Measurements from ENCODE around the gene AGAP2. TPM values are rescaled to one million over a fixed set of nuclear protein-coding genes. Genes with fewer than 3 reads are reported as not detected.

Gene AGAP2
- total and polyA plus RNA-seq, 2 of the 8 experiments (the other 6 are each of a cell fraction or from before 2014, with no cell fraction given), result 1.5 TPM

DNA sequence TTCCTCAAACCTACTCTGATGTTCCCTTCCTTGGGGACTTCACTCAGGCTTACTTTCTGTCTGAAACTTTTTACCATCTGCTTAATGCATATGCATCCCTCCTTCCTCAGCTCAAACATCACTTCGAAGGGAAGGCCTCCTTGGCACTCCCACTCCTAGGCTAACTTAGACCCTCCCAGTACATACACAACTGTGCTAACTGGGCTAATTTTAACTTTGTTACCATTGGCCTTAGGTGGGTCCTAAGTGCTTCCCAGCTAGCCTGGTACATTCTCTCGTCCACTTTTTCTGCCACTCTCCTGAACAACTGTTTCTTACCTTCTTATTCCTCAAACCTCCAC is 37.7 kb upstream of the AGAP2 start:
- Histone ChIP-seq H3K79me1 (ENCODE audit: low read depth, low read length) (no peaks in the 10 kb centered on the region; the same call in 1 of the 2 replicates), H3K36me3 (ENCODE audit: control insufficient read depth in 2 of 4, insufficient read depth in 4 of 4, low read length in 3 of 4) (no peaks in the 10 kb centered on the region; a peak in 1 of 8 replicates), H2BK12ac (ENCODE audit: low read depth, low read length) (no peak overlapping the region), H4K8ac (ENCODE audit: extremely low read depth, insufficient read depth, low read length) (no peak overlapping the region), H3K14ac (ENCODE audit: insufficient read length) (no peak overlapping the region), H2AFZ (ENCODE audit: low read length) (no peak overlapping the region), H2BK20ac (ENCODE audit: low read length) (no peak overlapping the region), H3K4me3 (ENCODE audit: extremely low read depth in 1 of 4, insufficient read depth in 2 of 4, low read depth in 3 of 4, low read length in 4 of 4) (no peak overlapping the region), H3K4me1 (replicated peaks in 1 of 4; ENCODE audit: control insufficient read depth in 3 of 4, insufficient read depth in 4 of 4, low read length in 3 of 4) (peaks cover 0 to 3% (median 1%) of the 10 kb centered on the region in 4 experiments; a peak in 2 of 7 replicates), H3K4me2 (ENCODE audit: insufficient read depth in 1 of 2, low read depth in 2 of 2, low read length in 2 of 2) (no peak overlapping the region), H3K23me2 (ENCODE audit: low read depth, low read length) (peaks cover 11% of the 10 kb centered on the region; the same call in 1 of the 2 replicates), H3K18ac (ENCODE audit: extremely low read depth, low read length) (no peak overlapping the region), H3K27me3 (replicated peaks in 1 of 4; ENCODE audit: control insufficient read depth in 3 of 4, extremely low read depth in 1 of 4, insufficient read depth in 3 of 4, low read length in 3 of 4) (peaks cover 0 to 4% (median 1%) of the 10 kb centered on the region in 4 experiments; a peak in 2 of 7 replicates), H3K79me2 (ENCODE audit: control insufficient read depth in 1 of 2, insufficient read depth in 2 of 2, low read length in 2 of 2) (0 out of 4 replicates have a peak, but pooled peaks cover 0 to 2% of the 10 kb centered on the region in 2 experiments), H2BK5ac (ENCODE audit: low read depth, low read length) (no peak overlapping the region), H3K56ac (replicated peaks; ENCODE audit: insufficient read length, low read depth, low read length) (no peak overlapping the region), H4K91ac (replicated peaks; ENCODE audit: insufficient read length, low read length) (no peak overlapping the region), H4K5ac (ENCODE audit: insufficient read length, low read depth, low read length) (no peak overlapping the region), H3K4ac (replicated peaks; ENCODE audit: insufficient read length, low read depth, low read length) (no peak overlapping the region), H2AK5ac (ENCODE audit: low read depth, low read length) (no peak overlapping the region), H2BK15ac (ENCODE audit: low read length) (no peak overlapping the region), H3K9ac (replicated peaks in 1 of 4; ENCODE audit: extremely low read depth in 1 of 4, low read depth in 3 of 4, low read length in 3 of 4) (no peak overlapping the region), H2BK120ac (replicated peaks; ENCODE audit: low read depth, low read length) (no peak overlapping the region), H3K23ac (ENCODE audit: insufficient read length) (no peak overlapping the region), H3K27ac (ENCODE audit: low read depth, low read length) (no peak overlapping the region), H3K9me3 (ENCODE audit: insufficient read depth in 2 of 2, low read depth in 1 of 2, low read length in 1 of 2) (no peaks in the 10 kb centered on the region), H4K20me1 (replicated peaks in 1 of 2; ENCODE audit: control insufficient read depth in 1 of 2, insufficient read depth in 2 of 2, low read length in 2 of 2) (no peaks in the 10 kb centered on the region)
- FAIRE-seq (no peak), DNase-seq (ENCODE audit: low read depth in 1 of 2, low spot score in 2 of 2) (no peak)
- POLR2A ChIA-PET (ENCODE audit: partially characterized antibody), result interaction anchor here (0.6 to 1.8 kb wide), 4 partner anchors 9 to 163 kb away, joined by 3 to 4 read pairs (median 3); partner anchors contain the start of gene CYP27B1
- 91% methylated on average over 2 of the region's 2 CpGs; no CpG with 5 or more reads in 1 of the 2 experiments for WGBS, 2 experiments (ENCODE audit: extremely low coverage in 1 of 2, insufficient coverage in 1 of 2, insufficient read length in 1 of 2, insufficient replicate concordance in 2 of 2, low coverage in 1 of 2, low lambda C conversion rate in 2 of 2, missing lambda C conversion rate in 1 of 2)
- TF ChIP-seq POU5F1 (IDR thresholded peaks at IDR 0.05; ENCODE audit: low read depth, low read length) (no peak), TAF7 (optimal IDR thresholded peaks at IDR 0.05; ENCODE audit: borderline replicate concordance, low read depth, low read length) (no peak), FOSL1 (IDR thresholded peaks at IDR 0.05; ENCODE audit: insufficient read depth, low read depth, low read length) (no peak), CHD2 (IDR thresholded peaks at IDR 0.05; ENCODE audit: low read length) (no peak), NANOG (IDR thresholded peaks at IDR 0.05; ENCODE audit: insufficient read depth, low read depth, low read length, poor library complexity, severe bottlenecking) (no peak), JUND (IDR thresholded peaks at IDR 0.05; ENCODE audit: low read length) (no peak), NRF1 (IDR thresholded peaks at IDR 0.05; ENCODE audit: low read depth, low read length) (no peak), CREB1 (IDR thresholded peaks at IDR 0.05) (no peak), BACH1 (IDR thresholded peaks at IDR 0.05; ENCODE audit: low read length) (no peak), TBP (IDR thresholded peaks at IDR 0.05; ENCODE audit: low read depth, low read length) (no peak)
- TF ChIP-seq, protein P1, sequence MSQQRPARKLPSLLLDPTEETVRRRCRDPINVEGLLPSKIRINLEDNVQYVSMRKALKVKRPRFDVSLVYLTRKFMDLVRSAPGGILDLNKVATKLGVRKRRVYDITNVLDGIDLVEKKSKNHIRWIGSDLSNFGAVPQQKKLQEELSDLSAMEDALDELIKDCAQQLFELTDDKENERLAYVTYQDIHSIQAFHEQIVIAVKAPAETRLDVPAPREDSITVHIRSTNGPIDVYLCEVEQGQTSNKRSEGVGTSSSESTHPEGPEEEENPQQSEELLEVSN (IDR thresholded peaks at IDR 0.05), result no peak
- CTCF ChIA-PET (ENCODE audit: partially characterized antibody), result interaction anchor here (0.6 to 4.5 kb wide), 7 partner anchors 8 to 153 kb away, joined by 3 to 28 read pairs (median 5); partner anchors contain the start of gene CYP27B1
